ENCODE results near the gene PRKACG.
"Not testable (repeated sequence)": the region's sequence is repeated elsewhere in the genome, so short reads cannot be mapped to it uniquely, and the experiment has no call there.

PRKACG gene

DNA sequence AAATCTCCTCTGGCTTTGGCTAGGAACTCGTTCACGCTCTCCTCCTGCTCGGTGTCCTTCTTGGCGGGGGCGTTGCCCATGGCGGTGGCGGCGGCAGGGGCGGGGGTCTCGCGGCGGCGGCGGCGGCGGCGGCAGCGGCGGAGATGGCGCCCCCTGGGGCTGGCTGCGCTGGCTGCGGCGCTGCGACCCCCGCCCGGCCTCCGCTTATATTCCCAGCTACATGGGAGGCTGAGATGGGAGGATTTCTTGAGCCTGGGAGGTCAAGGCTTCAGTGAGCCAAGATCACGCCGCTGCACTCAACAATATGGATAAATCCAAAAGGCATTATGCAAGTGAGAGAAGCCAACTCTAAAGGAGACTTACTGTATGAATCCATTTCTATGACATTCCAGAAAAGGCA lies at the start of gene PRKACG:
PRKACG (minus strand) TSS at position 101 of the 400 bp plus-strand sequence; CDS start at position 80, 21 bp downstream.
- DNase-seq, result no peak

DNA sequence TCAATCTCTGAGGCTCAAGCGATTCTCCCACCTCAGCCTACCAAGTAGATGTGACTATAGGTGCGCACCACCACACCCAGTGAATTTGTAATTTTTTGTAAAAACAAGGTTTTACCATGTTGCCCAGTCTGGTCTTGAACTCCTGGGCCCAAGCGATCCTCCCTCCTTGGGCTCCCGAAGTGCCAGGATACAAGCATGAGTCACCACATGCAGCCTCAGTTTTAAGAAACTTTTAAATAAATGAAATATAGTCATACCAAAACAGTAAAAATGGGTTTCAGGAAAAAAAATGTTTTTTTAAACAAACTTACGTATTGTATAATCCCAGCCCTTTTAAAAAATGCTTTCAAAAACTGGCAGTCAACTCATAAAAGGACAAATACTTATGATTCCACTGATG lies 48.3 kb upstream of the PRKACG start:
- no peak for DNase-seq

DNA sequence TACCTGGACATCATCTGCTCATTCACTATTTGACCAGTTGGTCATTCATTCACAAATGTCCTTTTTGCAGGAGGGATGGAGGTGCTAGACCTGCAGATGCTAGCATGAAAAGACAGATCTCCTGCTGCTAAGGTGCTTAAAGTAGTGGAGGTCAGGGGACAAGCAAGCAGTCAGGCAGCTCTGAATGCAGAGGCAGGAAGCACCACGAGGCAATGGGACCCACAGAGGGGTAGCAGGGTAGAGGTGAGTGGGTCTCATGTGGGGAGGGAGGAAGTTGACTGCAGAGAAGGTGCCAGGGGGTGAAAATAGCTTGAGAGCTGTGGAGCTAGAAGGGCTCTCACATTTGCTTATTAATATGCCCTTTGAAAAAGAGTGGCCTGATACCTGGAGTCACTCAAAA lies 46.9 kb upstream of the PRKACG start:
- DNase-seq, result no peak

DNA sequence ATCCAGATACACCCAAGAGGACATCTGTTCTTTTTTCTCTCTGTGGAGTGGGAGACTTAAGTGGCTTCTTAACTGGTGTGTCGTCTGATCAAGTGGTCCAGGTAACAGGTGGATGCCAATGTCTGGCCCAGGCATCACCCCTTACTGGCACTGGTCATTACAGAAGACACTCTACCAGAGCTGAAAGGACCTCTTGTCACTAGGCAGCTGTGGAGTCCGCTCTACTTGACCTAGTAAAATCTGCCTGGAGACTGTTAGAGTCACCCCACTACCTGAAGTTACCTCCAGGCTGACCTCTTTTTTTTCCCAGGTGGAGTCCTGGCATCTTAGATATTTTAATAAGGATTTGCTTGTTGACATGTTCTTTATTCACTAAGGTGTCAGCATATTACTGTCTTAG lies 44.2 kb upstream of the PRKACG start:
- DNase-seq, result no peak

DNA sequence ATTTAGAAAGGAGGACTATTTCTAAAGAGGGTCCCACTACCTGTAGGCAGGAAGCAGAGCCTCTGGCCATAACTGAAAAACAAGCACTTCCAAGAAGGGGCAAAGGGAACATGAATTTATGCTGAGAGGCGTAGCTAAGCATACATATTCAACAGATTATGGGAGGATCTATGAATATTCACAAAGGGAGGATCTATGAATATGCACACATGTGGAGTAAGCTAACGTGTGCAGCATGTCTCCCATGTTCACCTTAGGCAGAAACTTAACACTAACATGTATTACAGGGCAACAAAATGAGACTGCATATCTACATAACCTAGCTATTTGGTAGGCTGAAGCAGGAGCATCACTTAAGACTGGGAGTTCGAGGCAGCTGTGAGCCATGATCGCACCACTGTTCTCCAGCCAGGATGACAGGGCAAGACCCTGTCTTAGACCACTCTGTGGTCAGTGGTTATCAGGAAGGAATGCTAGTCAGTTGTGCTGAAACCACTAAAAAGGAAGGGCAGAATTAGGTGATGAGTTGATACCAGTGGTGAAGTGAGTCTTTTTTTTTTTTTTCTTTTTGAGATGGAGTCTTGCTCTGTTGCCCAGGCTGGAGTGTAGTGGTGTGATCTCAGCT lies 42.4 kb upstream of the PRKACG start:
- DNase-seq, result no peak

DNA sequence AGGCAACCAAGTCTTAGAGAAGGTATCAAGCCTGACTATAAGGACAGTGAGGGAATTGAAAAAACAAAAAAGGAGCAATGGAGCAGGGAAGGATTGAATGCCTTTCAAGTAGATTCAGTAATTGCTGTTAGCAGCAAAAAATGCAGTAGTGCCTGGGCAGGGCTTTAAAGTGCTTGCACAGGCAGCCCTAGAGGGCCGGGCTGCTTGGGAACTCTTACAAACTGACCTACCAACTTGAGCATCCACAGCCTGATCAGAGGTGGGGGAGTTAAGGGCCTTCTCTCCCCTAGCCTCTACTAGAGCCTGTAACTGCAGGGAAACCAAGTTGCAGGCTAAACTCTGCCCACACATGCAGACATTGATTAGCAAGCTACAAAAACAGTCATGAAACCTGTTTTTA lies 41.1 kb upstream of the PRKACG start:
- no peak for DNase-seq

DNA sequence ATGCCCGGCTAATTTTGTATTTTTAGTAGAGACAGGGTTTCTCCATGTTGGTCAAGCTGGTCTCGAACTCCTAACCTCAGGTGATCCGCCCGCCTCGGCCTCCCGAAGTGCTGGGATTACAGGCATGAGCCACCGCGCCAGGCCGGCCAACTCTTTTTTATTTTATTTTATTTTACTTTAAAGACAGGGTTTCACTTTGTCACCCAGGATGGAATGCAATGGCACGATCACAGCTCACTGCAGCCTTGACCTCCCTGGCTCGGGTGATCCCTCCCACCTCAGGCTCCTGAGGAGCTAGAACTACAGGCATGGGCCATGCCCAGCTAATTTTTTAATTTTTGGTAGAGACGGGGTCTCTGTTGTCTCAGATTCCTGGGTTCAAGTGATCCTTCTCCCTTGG lies 37.0 kb upstream of the PRKACG start:
- DNase-seq, result not testable (repeated sequence)

DNA sequence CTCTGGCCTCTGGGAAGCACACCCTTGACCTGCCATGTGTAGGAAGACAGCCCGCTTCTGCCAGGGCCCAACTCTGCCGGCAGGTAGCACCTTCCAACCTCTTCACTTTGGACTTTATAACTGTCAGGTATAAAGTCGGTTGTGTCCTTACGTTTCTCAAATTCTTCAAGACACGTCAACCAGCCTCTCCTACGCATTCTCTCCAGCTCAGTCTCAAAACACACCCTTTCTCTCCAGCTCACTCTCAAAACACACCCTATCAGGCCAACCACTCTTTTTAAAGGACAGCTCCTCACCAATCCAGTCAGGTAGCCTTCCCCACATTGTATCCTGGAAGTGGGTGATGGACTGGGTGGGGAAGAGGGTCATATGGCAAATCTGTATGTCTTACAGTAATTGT lies 35.2 kb upstream of the PRKACG start:
- DNase-seq, result no peak

DNA sequence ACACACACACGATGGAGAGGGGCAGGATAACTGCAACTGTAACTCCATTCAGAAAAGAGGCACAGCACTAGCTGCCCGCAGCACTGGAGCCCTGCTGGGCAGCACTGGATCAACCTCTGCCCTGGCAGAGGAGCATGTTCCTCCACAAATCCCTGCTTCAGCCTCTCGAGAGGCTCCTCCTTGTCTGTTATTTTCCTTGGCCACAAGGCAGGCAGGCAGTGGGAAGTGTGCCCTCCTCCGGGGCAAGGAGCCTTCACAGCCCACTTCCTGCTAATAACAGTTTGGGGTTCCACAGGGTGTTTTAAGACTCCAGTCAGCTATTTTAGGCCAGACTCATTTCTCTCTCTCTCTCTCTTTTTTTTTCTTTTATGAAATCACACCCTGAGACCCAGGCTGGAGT lies 33.5 kb upstream of the PRKACG start:
- no peak for DNase-seq

DNA sequence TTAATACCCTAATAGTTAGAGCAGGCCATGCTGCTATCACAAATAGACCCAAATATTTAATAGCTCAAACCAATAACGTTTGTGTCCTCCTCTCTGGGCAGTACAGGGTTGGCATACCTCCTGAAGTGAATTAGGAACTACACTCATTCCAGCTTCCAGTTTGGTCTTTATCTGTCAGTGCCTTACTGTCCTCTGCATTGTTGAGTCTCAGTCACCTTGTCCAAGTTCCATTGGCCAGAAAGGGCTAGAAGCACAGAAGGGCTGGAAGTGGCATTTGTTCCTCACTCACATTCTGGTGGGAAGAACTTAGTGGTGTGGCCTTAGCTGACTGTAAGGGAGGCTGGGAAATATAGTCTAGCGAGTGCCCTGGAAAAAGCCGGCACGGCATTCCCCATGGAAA lies 32.8 kb upstream of the PRKACG start:
- DNase-seq, result no peak

DNA sequence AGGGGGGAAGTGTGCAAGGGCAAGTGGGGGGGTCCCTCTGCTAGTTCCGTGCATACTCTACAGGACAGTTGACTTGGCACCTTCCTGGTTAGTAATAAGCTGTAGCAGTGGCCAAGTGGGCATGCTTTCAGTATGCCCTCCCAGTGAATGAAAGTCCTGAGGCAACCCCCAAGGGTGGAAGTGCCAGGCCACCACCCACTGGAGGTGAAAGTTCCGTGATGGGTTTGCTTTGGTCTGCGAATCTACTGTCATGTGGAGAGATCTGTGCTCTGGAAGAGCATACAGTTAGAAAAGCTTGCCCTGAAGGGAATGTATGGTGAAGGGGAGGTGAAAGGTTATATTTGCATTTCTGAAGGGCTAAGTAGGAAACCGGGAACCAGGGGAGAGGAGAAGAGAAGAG lies 31.9 kb upstream of the PRKACG start:
- DNase-seq, result no peak

DNA sequence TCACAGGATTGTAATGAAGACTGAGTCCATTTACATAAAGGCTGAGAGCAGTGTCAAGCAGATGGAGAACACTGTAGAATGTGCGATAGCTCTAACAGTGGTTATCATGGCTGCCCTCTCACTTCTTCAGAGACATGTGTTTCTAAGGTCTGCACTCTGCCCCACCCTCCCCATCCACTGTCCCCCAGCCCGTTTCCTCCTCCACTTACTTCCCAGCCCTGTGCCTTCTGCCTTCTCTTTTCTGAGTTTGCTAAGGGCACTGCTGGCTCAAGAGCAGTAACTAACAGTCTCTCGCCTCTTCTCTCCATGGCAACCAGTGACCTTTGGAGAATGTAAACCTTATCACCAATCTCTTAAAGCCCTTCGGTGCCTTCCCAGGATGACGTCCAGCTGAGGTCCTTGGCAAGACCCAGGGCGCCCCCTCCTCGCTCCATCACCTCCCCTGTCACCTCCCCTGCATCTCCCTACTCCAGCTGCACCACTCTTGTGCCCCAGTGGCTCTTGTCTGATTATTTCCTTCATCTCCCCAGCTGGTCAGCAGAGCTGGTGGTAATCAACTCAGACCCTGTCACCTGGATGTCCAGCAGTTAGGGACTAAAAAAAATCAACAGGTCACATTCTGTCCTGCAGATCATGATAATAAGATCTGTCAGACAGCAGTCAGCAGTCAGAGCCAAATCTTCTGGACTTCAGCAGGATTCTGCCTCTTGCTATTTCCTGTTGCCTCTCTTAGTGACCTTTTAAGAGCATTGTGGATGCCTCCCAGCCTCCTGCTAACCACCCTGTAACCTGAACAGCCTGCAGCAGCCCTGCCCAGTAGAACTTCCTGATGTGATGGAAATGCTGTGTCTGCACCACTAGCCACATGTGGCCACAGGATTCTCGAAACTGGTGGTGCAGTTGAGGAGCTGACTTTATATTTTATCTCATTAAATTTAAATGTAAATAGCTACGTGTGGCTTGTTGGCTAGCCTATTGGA lies 30.6 kb upstream of the PRKACG start:
- no peak for DNase-seq

DNA sequence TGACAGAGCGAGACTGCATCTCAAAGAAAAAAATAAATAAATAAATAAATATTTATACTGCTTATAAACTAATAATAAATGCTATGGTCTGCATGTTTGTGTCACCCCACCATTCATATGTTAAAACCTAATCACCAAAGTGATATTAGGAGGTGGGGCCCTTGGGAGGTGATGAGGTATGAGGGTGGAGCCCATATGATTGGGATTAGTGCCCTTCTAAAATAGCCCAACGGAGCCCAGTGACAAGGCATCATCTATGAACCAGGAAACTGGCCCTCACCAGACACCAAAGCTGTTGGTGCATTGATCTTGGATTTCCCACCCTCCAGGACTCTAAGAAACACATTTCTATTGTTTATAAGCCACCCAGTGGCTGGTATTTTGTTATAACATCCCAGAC lies 26.7 kb upstream of the PRKACG start:
- DNase-seq, result no peak

DNA sequence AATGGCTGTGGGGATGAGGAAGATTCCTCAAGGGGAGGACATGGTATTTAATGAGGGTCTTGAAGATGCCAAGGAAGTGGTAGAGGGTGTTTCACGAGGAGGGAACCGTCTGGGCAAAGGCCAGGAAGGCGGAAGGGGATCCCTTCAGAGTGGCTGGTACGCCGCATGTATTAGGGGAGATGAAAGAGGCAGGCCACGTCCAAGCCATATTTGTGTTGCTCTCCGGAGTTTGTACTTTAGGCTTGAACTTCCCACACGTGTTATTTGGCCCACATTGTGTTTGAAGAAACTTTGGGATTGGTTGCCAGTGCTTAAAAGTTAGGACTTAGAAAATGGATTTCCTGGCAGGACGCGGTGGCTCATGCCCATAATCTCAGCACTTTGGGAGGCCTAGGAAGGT lies 22.9 kb upstream of the PRKACG start:
- no peak for DNase-seq

DNA sequence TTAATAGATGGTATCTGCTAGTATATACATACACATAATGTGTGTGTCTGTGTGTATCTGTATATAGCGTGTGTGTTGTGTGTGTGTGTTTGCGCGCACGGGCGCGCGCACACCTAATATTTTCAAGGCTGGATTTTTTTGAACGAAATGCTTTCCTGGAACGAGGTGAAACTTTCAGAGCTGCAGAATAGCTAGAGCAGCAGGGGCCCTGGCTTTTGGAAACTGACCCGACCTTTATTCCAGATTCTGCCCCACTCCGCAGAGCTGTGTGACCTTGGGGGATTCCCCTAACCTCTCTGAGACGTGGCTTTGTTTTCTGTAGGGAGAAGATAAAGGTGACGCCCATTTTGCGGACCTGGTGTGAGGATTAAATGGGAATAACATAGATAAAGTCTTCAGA lies 22.4 kb upstream of the PRKACG start:
- no peak for DNase-seq

DNA sequence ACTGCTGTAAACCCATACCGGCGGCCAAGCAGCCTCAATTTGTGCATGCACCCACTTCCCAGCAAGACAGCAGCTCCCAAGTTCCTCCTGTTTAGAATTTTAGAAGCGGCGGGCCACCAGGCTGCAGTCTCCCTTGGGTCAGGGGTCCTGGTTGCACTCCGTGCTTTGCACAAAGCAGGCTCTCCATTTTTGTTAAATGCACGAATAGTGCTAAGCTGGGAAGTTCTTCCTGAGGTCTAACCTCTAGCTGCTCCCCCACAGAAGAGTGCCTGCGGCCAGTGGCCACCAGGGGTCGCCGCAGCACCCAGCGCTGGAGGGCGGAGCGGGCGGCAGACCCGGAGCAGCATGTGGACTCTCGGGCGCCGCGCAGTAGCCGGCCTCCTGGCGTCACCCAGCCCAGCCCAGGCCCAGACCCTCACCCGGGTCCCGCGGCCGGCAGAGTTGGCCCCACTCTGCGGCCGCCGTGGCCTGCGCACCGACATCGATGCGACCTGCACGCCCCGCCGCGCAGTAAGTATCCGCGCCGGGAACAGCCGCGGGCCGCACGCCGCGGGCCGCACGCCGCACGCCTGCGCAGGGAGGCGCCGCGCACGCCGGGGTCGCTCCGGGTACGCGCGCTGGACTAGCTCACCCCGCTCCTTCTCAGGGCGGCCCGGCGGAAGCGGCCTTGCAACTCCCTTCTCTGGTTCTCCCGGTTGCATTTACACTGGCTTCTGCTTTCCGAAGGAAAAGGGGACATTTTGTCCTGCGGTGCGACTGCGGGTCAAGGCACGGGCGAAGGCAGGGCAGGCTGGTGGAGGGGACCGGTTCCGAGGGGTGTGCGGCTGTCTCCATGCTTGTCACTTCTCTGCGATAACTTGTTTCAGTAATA lies 21.8 kb upstream of the PRKACG start, which contains the start of gene FXN:
FXN (plus strand) TSS at position 315 of the 871 bp plus-strand sequence; CDS start at position 346, 31 bp downstream.
- DNase-seq, result peak in 1 of 2 experiments; percentile 19

DNA sequence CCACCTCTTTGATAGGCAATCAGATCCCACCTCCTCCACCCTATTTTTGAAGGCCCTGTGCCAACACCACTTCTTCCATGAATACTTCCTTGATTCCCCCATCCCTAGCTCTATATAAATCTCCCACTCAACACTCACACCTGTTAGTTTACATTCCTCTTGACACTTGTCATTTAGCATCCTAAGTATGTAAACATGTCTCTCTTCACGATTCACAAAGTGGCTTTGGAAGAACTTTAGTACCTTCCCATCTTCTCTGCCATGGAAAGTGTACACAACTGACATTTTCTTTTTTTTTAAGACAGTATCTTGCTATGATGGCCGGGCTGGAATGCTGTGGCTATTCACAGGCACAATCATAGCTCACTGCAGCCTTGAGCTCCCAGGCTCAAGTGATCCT lies 20.2 kb upstream of the PRKACG start:
- no peak for DNase-seq

DNA sequence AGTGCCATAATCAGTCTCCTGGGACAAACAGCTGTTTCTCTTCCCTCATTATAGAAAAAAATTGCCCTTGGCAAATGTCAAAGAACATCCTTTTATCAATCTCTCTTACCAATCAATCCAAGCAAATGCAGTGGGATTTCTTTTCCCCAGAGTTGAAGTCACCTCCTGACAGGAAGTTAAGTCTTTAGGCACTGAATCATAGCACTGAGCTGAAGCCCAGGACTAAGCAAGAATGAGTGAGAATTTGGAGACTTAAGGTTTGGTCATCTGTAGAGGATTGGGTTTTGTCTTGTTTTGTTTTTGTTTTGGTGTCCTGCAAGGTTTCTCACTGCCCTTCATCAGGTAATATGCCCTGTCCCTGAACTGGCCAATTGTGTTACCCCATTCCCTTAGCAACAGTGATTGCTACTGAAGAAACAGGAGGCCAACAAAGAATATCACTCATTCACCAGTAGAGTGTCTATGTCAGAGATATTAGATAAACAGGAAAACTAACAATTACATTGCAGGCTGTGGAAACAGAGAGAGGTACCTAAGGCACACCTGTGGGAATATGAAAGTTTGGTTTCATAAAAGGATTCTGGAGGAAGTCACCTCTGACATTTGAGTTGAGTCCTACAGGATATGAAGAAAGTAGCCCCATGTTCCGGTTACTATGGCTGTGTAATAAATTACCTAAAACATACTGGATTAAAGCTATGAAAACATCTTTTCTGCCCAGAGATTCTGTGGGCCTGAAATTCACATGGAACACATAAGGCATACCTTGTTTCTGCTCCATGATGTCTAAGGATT lies 17.1 kb upstream of the PRKACG start:
- DNase-seq, result no peak

DNA sequence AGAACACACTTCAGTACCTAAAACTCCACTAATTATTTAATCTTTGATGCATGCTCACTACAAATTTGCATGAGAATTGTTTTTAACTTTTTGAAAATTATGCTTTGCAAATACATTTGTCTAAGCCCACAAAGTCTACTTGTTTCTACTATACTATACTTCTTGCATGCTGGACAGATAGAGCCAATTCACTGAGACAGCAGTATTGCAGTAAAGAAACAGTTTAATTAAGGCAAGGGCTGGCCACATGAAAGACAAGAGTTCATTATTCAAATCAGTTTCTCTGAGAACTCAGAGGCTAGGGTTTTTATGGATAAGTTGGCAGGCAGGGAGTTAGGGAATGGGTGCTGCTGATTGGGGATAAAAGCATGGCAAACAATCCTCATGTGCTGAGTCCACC lies 15.6 kb upstream of the PRKACG start:
- DNase-seq, result no peak

DNA sequence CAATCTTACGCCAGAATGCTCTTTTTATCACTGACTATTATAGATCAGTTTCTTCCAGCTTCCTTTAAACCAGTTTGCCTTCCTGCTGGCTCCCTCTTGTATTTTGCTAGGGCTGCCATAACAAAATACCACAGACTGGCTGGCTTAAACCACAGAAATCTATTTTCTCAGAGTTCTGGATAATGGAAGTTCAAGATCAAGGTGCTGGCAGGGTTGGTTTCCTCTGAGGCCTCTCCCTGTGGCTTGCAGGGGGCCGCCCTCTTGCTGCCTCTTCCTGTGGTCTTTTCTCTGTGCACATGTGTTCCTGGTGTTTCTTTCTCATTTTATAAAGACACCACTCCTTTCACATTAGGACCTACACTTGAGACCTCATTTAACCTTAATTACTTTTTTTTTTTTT lies 14.8 kb upstream of the PRKACG start:
- no peak for DNase-seq

DNA sequence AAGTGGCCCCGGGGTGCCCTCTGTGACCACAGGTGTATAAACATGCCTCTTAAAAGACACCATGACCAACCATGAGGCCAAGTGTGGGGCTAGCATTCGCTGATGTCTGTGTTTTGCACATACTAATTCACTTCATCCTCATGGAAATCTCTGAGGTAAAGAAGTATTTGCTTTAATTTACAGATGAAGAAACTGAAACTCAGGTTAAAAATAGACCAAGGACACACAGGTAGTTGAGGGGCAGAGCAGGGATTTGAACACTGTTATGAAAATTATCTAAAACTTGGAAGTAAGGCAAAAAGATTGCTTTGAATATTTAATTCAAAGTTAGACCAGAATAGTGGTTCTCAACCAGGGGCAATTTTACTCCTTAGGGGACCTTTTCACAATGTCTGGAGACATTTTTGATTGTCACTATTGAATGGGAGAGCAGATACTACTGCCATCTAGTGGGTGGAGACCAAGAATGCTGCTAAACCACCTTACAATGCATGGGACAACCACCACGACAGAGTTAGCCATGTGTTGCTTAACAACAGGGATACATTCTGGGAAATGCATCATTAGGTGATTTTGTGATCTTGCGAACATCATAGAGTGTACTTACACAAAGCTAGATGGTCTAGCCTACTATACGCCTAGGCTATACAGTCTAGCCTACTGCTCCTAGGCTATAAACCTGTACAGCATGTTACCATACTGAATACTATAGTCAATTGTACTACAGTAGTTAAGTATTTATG lies 13.6 kb upstream of the PRKACG start:
- DNase-seq, result peak in 1 of 2 experiments; percentile 44

DNA sequence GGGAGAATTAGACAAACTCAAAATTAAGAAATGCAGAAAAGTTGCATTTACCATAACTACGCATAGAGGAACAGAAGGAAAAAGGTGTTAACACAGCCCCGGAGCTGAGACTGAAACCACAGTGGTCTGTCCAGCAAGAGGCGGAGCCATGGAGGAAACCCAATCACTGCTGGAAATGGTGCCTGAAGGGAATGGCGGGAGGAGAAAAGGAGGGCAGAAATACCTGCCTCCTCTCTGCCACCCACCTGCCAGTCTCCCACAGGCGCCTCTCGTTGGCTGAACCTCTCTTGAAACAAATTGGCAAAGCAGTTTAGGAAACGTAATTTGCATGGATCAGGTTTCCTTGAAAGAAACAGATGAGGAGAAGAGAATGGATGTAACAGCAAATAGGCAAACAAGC lies 9.7 kb upstream of the PRKACG start:
- no peak for DNase-seq
